K562 (cell line): Measurements from ENCODE around the gene FBXO17. TPM values are rescaled to one million over a fixed set of nuclear protein-coding genes. Genes with fewer than 3 reads are reported as not detected.

ENCODE experiments used
- ATAC-seq: fragments of 200-7000 bp; cut with Tn5 transposase; 3 replicates; pipeline ENCODE4 v1.9.1; 2020; ENCODE audit warnings: moderate library complexity
- BruUV-seq: library from RNA; stranded (reverse); fragments of 400-500 nt; replicated peaks from 2 replicates; lab custom pipeline; 2021; lab: Mats Ljungman, UMichigan
- CTCF ChIA-PET: fragments of 300-600 bp; formaldehyde crosslinking; extraction: SDS; loops from one replicate; lab custom pipeline; 2021; ENCODE audit warnings: low intra/inter-chr PET ratio; lab: Yijun Ruan, JAX
- POLR2A ChIA-PET: fragments of 300-600, 350-650 bp; sonication (Branson Sonifier 250); formaldehyde crosslinking; extraction: SDS; loops from one replicate; lab custom pipeline; 2021; ENCODE audit warnings: antibody characterized with exemption, inconsistent platforms; lab: Yijun Ruan, JAX
- DNase-seq, 4 experiments: peaks; one replicate each; pipeline versions ENCODE4 v3.0.0 to v3.0.0-alpha.2; 2011 to 2018; ENCODE audit warnings: low spot score in 3 of 4, mixed read lengths in 3 of 4; ENCODE audit errors: extremely low read depth in 1 of 4
- FAIRE-seq: peaks from 2 replicates; lab custom pipeline; 2011; peaks lifted over from hg19 to GRCh38; lab: Jason Lieb, UNC
- H2AFZ ChIP-seq: 2 replicates; pipeline ENCODE4 v1.6.0; 2011; ENCODE audit warnings: low read depth, low read length, control low read depth, inconsistent platforms
- H3K27ac ChIP-seq: fragments of 200-600 bp; 3 replicates; pipeline ENCODE4 v1.8.0; 2011; ENCODE audit warnings: low read depth, mild to moderate bottlenecking, control low read depth, inconsistent platforms, low read length, moderate library complexity, mixed read lengths; ENCODE audit errors: extremely low read depth
- H3K27me3 ChIP-seq, 2 experiments: fragments of 300-600 bp in 1 of 2; 2 replicates in 1 of 2; 3 replicates in 1 of 2; pipeline versions ENCODE4 v1.6.0 to v1.8.0; 2011; ENCODE audit warnings: inconsistent platforms in 2 of 2, low read length in 2 of 2, mild to moderate bottlenecking in 1 of 2, mixed read lengths in 1 of 2, moderate library complexity in 1 of 2; ENCODE audit not compliant: control insufficient read depth in 2 of 2, insufficient read depth in 2 of 2
- H3K36me3 ChIP-seq: fragments of 300-600 bp; 3 replicates; pipeline ENCODE4 v1.8.0; 2011; ENCODE audit warnings: mild to moderate bottlenecking, low read length, inconsistent platforms; ENCODE audit not compliant: control insufficient read depth, insufficient read depth
- H3K4me1 ChIP-seq, 2 experiments: fragments of 200-600 bp in 1 of 2; replicated peaks in 1 of 2; 2 replicates in 1 of 2; 3 replicates in 1 of 2; pipeline versions ENCODE4 v1.5.1 to v1.8.0; 2011; ENCODE audit warnings: inconsistent platforms in 2 of 2, low read length in 2 of 2, mild to moderate bottlenecking in 1 of 2, mixed read lengths in 1 of 2, moderate library complexity in 1 of 2; ENCODE audit not compliant: control insufficient read depth in 2 of 2, insufficient read depth in 2 of 2
- H3K4me2 ChIP-seq: 2 replicates; pipeline ENCODE4 v1.6.1; 2011; ENCODE audit warnings: low read length, control low read depth, inconsistent platforms, mixed read lengths; ENCODE audit not compliant: insufficient read depth
- H3K4me3 ChIP-seq: fragments of 200-600 bp; sonication (generic), shearing (Covaris generic); 2 replicates; pipeline ENCODE4 v1.5.1; 2016; ENCODE audit warnings: control low read depth, inconsistent platforms
- H3K79me2 ChIP-seq: fragments of 200-600 bp; 3 replicates; pipeline ENCODE4 v1.8.0; 2011; ENCODE audit warnings: low read length, inconsistent platforms; ENCODE audit not compliant: control insufficient read depth, insufficient read depth
- H3K9ac ChIP-seq, 2 experiments: 2 replicates each; pipeline versions ENCODE4 v1.6.0 to v1.6.1; 2011; ENCODE audit warnings: low read depth in 2 of 2, low read length in 2 of 2, control low read depth in 1 of 2, inconsistent platforms in 1 of 2, mild to moderate bottlenecking in 1 of 2, mixed read lengths in 1 of 2; ENCODE audit not compliant: insufficient read depth in 1 of 2
- H3K9me1 ChIP-seq: one replicate; pipeline ENCODE4 v1.6.0; 2011; ENCODE audit warnings: inconsistent platforms, mild to moderate bottlenecking, low read length, moderate library complexity; ENCODE audit not compliant: control insufficient read depth, insufficient read depth
- H3K9me3 ChIP-seq: replicated peaks from 2 replicates; pipeline ENCODE4 v1.5.1; 2011; ENCODE audit warnings: low read depth, low read length, inconsistent platforms; ENCODE audit not compliant: control insufficient read depth, insufficient read depth
- H4K20me1 ChIP-seq: replicated peaks from 2 replicates; pipeline ENCODE4 v1.6.1; 2011; ENCODE audit warnings: low read length, inconsistent platforms, mixed read lengths; ENCODE audit not compliant: control insufficient read depth, insufficient read depth
- ARID1B ChIP-seq: fragments of 450-650 bp; IDR thresholded peaks from 2 replicates; pipeline ENCODE4 v1.6.1; 2016; ENCODE audit warnings: antibody characterized with exemption, mild to moderate bottlenecking, inconsistent platforms
- CEBPB ChIP-seq: fragments of 450-650 bp; IDR thresholded peaks from 2 replicates; pipeline ENCODE4 v1.6.1; 2016; ENCODE audit warnings: missing genetic modification characterization, missing compliant biosample characterization
- DPF2 ChIP-seq: fragments of 450-650 bp; IDR thresholded peaks from 2 replicates; pipeline ENCODE4 v1.6.1; 2016
- FOXK2 ChIP-seq, 2 experiments: fragments of 450-650 bp; IDR thresholded peaks in 1 of 2; conservative IDR thresholded peaks in 1 of 2; 2 replicates each; pipeline ENCODE4 v1.6.1; 2016; ENCODE audit warnings: low read depth in 2 of 2, mild to moderate bottlenecking in 1 of 2
- GTF2E2 ChIP-seq: fragments of 200-800 bp; sonication (Bioruptor generic); IDR thresholded peaks from 2 replicates; pipeline ENCODE4 v1.6.1; 2016; ENCODE audit warnings: missing genetic modification characterization, missing compliant biosample characterization
- NFE2 ChIP-seq: IDR thresholded peaks from 2 replicates; pipeline ENCODE4 v1.6.1; 2014; ENCODE audit warnings: antibody characterized with exemption, low read depth
- SMARCA4 ChIP-seq: fragments of 450-650 bp; IDR thresholded peaks from 2 replicates; pipeline ENCODE4 v1.6.1; 2016
- SMC3 ChIP-seq: conservative IDR thresholded peaks from 2 replicates; pipeline ENCODE4 v1.6.1; 2011; ENCODE audit warnings: low read depth, low read length, improper control_type of control experiment; ENCODE audit not compliant: insufficient read depth
- TEAD2 ChIP-seq: fragments of 450-650 bp; IDR thresholded peaks from 2 replicates; pipeline ENCODE4 v1.6.1; 2016; ENCODE audit warnings: missing genetic modification characterization, control low read depth, missing compliant biosample characterization
- TRIM24 ChIP-seq, 2 experiments: fragments of 450-650 bp; IDR thresholded peaks; 2 replicates each; pipeline ENCODE4 v1.6.1; 2016
- WGBS: fragments of 100-300 bp; shearing (Covaris generic); methylation state at CpG from one replicate; pipeline ENCODE4 v1.1.6; 2016; ENCODE audit warnings: low coverage, mixed read lengths; ENCODE audit not compliant: insufficient coverage; ENCODE audit errors: missing lambda C conversion rate; 5-methylcytosine and 5-hydroxymethylcytosine counted together
- in situ Hi-C: fragments of 300-500 bp; cut with MboI; formaldehyde crosslinking; loops from 4 replicates; pipeline ENCODE4 v1.15.0; 2018; ENCODE audit warnings: inconsistent platforms, mixed read lengths
- intact Hi-C: fragments of 100-400 bp; cut with micrococcal nuclease; formaldehyde crosslinking; loops from 2 replicates; pipeline ENCODE4 v1.14.2; 2022
- polyA plus RNA-seq, 8 experiments: library from polyadenylated mRNA; depleted of rRNA in 4 of 8; stranded (reverse) in 5 of 8; unstranded in 3 of 8; fragments of >200 nt; fragmentation: Nextera tagmentation in 2 of 8; fragmentation: Illumina TruSeq in 1 of 8; extraction: Ambion mirVana in 2 of 8; extraction: Trizol in 1 of 8; gene quantifications; 2 replicates each; pipeline versions ENCODE4 v1.2.1 to v1.2.3, GENCODE V29; 2011 to 2014; ENCODE audit warnings: inconsistent platforms in 1 of 8, missing spikeins in 1 of 8
- total RNA-seq, 7 experiments: library from RNA; depleted of rRNA in 6 of 7; stranded (reverse); fragments of >200 nt in 6 of 7; fragmentation: Illumina TruSeq in 2 of 7; extraction: Trizol in 2 of 7; gene quantifications; 2 replicates each; pipeline versions ENCODE4 v1.2.1 to v1.2.3, GENCODE V29; 2011 to 2021; ENCODE audit warnings: low replicate concordance in 1 of 7
- TF ChIP-seq, protein P1 (sequence below), 2 experiments: fragments of 450-650 bp in 1 of 2; sonication (generic) in 1 of 2; formaldehyde crosslinking in 1 of 2; IDR thresholded peaks in 1 of 2; conservative IDR thresholded peaks in 1 of 2; 2 replicates each; pipeline versions ENCODE4 v1.6.1 to v1.8.1; 2016 to 2023; ENCODE audit warnings: mild to moderate bottlenecking in 2 of 2, moderate library complexity in 2 of 2, inconsistent platforms in 1 of 2, missing genetic modification reagents in 1 of 2
- TF ChIP-seq, protein P2 (sequence below), 2 experiments: fragments of 450-650 bp in 1 of 2; sonication (generic) in 1 of 2; formaldehyde crosslinking in 1 of 2; IDR thresholded peaks; 2 replicates each; pipeline versions ENCODE4 v1.7.1 to v1.9.0; 2016 to 2022; ENCODE audit warnings: inconsistent platforms in 1 of 2, mild to moderate bottlenecking in 1 of 2, missing genetic modification reagents in 1 of 2

Gene FBXO17
- total and polyA plus RNA-seq, 9 of the 15 experiments (the other 6 are each of a cell fraction or from before 2014, with no cell fraction given): 4.1 to 27.1 (median 19.0) TPM

- CTCF ChIA-PET: no interaction called here
- no TSS peak for BruUV-seq
- TF ChIP-seq ARID1B: peak; percentile 61
- peak; percentile 70; the same call in 1 of the 2 replicates for TF ChIP-seq GTF2E2 (tag)
- peak in 1 of 2 experiments; percentile 11; a peak in 1 of 4 replicates for TF ChIP-seq TRIM24 (IDR thresholded peaks at IDR 0.05)
- peak; percentile 74 for TF ChIP-seq CEBPB (tag)
- TF ChIP-seq, protein P1, sequence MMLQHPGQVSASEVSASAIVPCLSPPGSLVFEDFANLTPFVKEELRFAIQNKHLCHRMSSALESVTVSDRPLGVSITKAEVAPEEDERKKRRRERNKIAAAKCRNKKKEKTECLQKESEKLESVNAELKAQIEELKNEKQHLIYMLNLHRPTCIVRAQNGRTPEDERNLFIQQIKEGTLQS (IDR thresholded peaks at IDR 0.05): peak; percentile 64
- TF ChIP-seq, protein P1 (CRISPR knock-in tag; conservative IDR thresholded peaks at IDR 0.05): no peak
- TF ChIP-seq SMARCA4: peak; percentile 74
- peak; percentile 77 for TF ChIP-seq DPF2
- no peak for TF ChIP-seq SMC3
- TF ChIP-seq NFE2: no peak
- TF ChIP-seq, protein P2, sequence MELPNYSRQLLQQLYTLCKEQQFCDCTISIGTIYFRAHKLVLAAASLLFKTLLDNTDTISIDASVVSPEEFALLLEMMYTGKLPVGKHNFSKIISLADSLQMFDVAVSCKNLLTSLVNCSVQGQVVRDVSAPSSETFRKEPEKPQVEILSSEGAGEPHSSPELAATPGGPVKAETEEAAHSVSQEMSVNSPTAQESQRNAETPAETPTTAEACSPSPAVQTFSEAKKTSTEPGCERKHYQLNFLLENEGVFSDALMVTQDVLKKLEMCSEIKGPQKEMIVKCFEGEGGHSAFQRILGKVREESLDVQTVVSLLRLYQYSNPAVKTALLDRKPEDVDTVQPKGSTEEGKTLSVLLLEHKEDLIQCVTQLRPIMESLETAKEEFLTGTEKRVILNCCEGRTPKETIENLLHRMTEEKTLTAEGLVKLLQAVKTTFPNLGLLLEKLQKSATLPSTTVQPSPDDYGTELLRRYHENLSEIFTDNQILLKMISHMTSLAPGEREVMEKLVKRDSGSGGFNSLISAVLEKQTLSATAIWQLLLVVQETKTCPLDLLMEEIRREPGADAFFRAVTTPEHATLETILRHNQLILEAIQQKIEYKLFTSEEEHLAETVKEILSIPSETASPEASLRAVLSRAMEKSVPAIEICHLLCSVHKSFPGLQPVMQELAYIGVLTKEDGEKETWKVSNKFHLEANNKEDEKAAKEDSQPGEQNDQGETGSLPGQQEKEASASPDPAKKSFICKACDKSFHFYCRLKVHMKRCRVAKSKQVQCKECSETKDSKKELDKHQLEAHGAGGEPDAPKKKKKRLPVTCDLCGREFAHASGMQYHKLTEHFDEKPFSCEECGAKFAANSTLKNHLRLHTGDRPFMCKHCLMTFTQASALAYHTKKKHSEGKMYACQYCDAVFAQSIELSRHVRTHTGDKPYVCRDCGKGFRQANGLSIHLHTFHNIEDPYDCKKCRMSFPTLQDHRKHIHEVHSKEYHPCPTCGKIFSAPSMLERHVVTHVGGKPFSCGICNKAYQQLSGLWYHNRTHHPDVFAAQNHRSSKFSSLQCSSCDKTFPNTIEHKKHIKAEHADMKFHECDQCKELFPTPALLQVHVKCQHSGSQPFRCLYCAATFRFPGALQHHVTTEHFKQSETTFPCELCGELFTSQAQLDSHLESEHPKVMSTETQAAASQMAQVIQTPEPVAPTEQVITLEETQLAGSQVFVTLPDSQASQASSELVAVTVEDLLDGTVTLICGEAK (IDR thresholded peaks at IDR 0.05): peak; percentile 39; the same call in 1 of the 2 replicates
- TF ChIP-seq, protein P2 (CRISPR knock-in tag; IDR thresholded peaks at IDR 0.05): no peak
- no peak for TF ChIP-seq TEAD2 (tag)
- peak; percentile 52 to 56; a peak in 3 of 4 replicates for TF ChIP-seq FOXK2 (conservative IDR thresholded peaks at IDR 0.05 in 1 of 2, IDR thresholded peaks at IDR 0.05 in 1 of 2; ENCODE audit: low read depth in 2 of 2)
Observed at GRCh38 chr19:38900743-38901190, 74.8 kb downstream of the FBXO17 start.

More at GRCh38 chr19:38900743-38901190, 74.8 kb downstream of the FBXO17 start:
- no peaks in the 10 kb centered on the region for H3K9me3 ChIP-seq
- no peaks in the 10 kb centered on the region for H3K9me1 ChIP-seq
- H2AFZ ChIP-seq: 0 out of 2 replicates have a peak overlapping the region, but pooled peaks have one; percentile 87
- in situ Hi-C loops (no loop called here), intact Hi-C loops (no loop called here)
- peak overlapping the region; percentile 82; the same call in 2 of the 3 replicates for H3K27ac ChIP-seq
- no peaks in the 10 kb centered on the region for H4K20me1 ChIP-seq
- peaks cover 11 to 23% of the 10 kb centered on the region in 2 experiments for H3K4me1 ChIP-seq
- peak overlapping the region in 1 of 2 experiments; percentile 85; a peak in 2 of 4 replicates for H3K9ac ChIP-seq
- FAIRE-seq: peak; percentile 44
- H3K36me3 ChIP-seq: peaks cover 17% of the 10 kb centered on the region; the same call in 1 of the 3 replicates
- no peak for ATAC-seq
- H3K27me3 ChIP-seq: no peaks in the 10 kb centered on the region
- peak overlapping the region; percentile 85 for H3K4me3 ChIP-seq
- 6% methylated on average over 3 of the region's 3 CpGs for WGBS
- H3K79me2 ChIP-seq: peaks cover 30% of the 10 kb centered on the region
- POLR2A ChIA-PET: interaction anchor here (0.6 to 1.5 kb wide), 10 partner anchors 8 to 349 kb away, joined by 3 to 8 read pairs (median 4); no protein-coding TSS in a partner anchor
- no peak for DNase-seq
- peak overlapping the region; percentile 92 for H3K4me2 ChIP-seq
